Uterus (tissue), 4 donors: ENCODE data around the gene MAST2. TPM values are rescaled to one million over a fixed set of nuclear protein-coding genes. Genes with fewer than 3 reads are reported as not detected.

ENCODE experiments used
- DNase-seq, 2 donors: peaks; one replicate each; pipeline ENCODE4 v3.0.0-alpha.2; 2019 to 2020
- H3K27ac ChIP-seq, 2 donors: fragments of 200-600 bp; sonication (generic); 1 replicate in 1 of 2; 2 replicates in 1 of 2; pipeline ENCODE4 v1.5.1; 2016 to 2018
- H3K27me3 ChIP-seq, 2 donors: fragments of 200-600 bp; sonication (generic); one replicate each; pipeline ENCODE4 v1.5.1; 2018 to 2019; ENCODE audit warnings: control low read depth in 1 of 2
- H3K36me3 ChIP-seq, 2 donors: fragments of 200-600 bp; sonication (generic); one replicate each; pipeline ENCODE4 v1.5.1; 2019; ENCODE audit warnings: control low read depth in 1 of 2
- H3K4me1 ChIP-seq, 2 donors: fragments of 200-600 bp; sonication (generic); one replicate each; pipeline ENCODE4 v1.5.1; 2018 to 2019; ENCODE audit warnings: control low read depth in 1 of 2
- H3K4me3 ChIP-seq, 2 donors: fragments of 200-600 bp; sonication (generic); 1 replicate in 1 of 2; 2 replicates in 1 of 2; pipeline ENCODE4 v1.5.1; 2018 to 2019; ENCODE audit warnings: mild to moderate bottlenecking in 1 of 2
- H3K9me3 ChIP-seq, 2 donors: fragments of 200-600 bp; sonication (generic); one replicate each; pipeline ENCODE4 v1.5.1; 2019; ENCODE audit warnings: control low read depth in 1 of 2
- CTCF ChIP-seq, 4 experiments: fragments of 200-600 bp in 2 of 4; fragments of 450-650 bp in 2 of 4; sonication (generic) in 2 of 4; IDR thresholded peaks; one replicate each; pipeline ENCODE4 v1.5.1; 2016 to 2019; ENCODE audit warnings: antibody characterized with exemption in 4 of 4, mild to moderate bottlenecking in 2 of 4, moderate library complexity in 1 of 4
- POLR2A ChIP-seq, 2 donors: fragments of 450-650 bp; IDR thresholded peaks; one replicate each; pipeline ENCODE4 v1.6.1; 2016; ENCODE audit warnings: antibody characterized with exemption in 2 of 2, mild to moderate bottlenecking in 1 of 2, moderate library complexity in 1 of 2
- intact Hi-C: fragments of 100-400 bp; cut with DNase I; formaldehyde crosslinking; loops from one replicate; pipeline ENCODE4 v1.15.1; 2023; ENCODE audit warnings: low total_unique reads
- total RNA-seq, 4 donors: library from RNA; depleted of rRNA in 3 of 4; stranded (reverse); fragments of >200 nt in 3 of 4; gene quantifications; one replicate each; pipeline versions ENCODE4 v1.1.0 to v1.2.4, GENCODE V29; 2014 to 2023
- donor health status: DM: yes; HTN: yes; CAD: no.

MAST2 gene
- total RNA-seq, 4 donors from 2014 or later = 12.8 to 52.1 (median 36.3) TPM

- intact Hi-C loops = no loop called here
- no peaks in the 10 kb centered on the region for H3K9me3 ChIP-seq
- no peaks in the 10 kb centered on the region for H3K27me3 ChIP-seq
- no peak overlapping the region for H3K4me3 ChIP-seq
- TF ChIP-seq CTCF (IDR thresholded peaks at IDR 0.05) (no peak), POLR2A (IDR thresholded peaks at IDR 0.05) (no peak)
- DNase-seq = no peak
- no peak overlapping the region for H3K27ac ChIP-seq
- no peaks in the 10 kb centered on the region for H3K36me3 ChIP-seq
- H3K4me1 ChIP-seq = no peaks in the 10 kb centered on the region
Observed at GRCh38 chr1:45974541-45975269, 171.3 kb downstream of the MAST2 start.

- TF ChIP-seq CTCF (IDR thresholded peaks at IDR 0.05) (no peak), POLR2A (IDR thresholded peaks at IDR 0.05) (no peak)
- H3K4me1 ChIP-seq = no peaks in the 10 kb centered on the region
- H3K36me3 ChIP-seq = no peaks in the 10 kb centered on the region
- H3K27ac ChIP-seq = no peak overlapping the region
- no peak for DNase-seq
- no peak overlapping the region for H3K4me3 ChIP-seq
- H3K9me3 ChIP-seq = no peaks in the 10 kb centered on the region
- H3K27me3 ChIP-seq = no peaks in the 10 kb centered on the region
- intact Hi-C loops = no loop called here
Observed at GRCh38 chr1:45976623-45977022, 173.2 kb downstream of the MAST2 start.

- no peak overlapping the region for H3K27ac ChIP-seq
- H3K9me3 ChIP-seq = no peaks in the 10 kb centered on the region
- DNase-seq = no peak
- no peaks in the 10 kb centered on the region for H3K27me3 ChIP-seq
- H3K4me3 ChIP-seq = no peak overlapping the region
- intact Hi-C loops = no loop called here
- H3K4me1 ChIP-seq = no peaks in the 10 kb centered on the region
- TF ChIP-seq POLR2A (IDR thresholded peaks at IDR 0.05) (no peak), CTCF (IDR thresholded peaks at IDR 0.05) (no peak)
- H3K36me3 ChIP-seq = no peaks in the 10 kb centered on the region
Observed at GRCh38 chr1:45979074-45979777, 175.8 kb downstream of the MAST2 start.

- Histone ChIP-seq H3K27ac (no peak overlapping the region), H3K27me3 (no peaks in the 10 kb centered on the region), H3K4me1 (no peaks in the 10 kb centered on the region), H3K4me3 (no peak overlapping the region), H3K36me3 (no peaks in the 10 kb centered on the region), H3K9me3 (no peaks in the 10 kb centered on the region)
- no peak for DNase-seq
- intact Hi-C loops = no loop called here
- TF ChIP-seq CTCF (IDR thresholded peaks at IDR 0.05) = no peak
- no peak for TF ChIP-seq POLR2A (IDR thresholded peaks at IDR 0.05)
Observed at GRCh38 chr1:45979778-45980176, 176.4 kb downstream of the MAST2 start.

GRCh38 chr1:45982359-45982758 lies 178.9 kb downstream of the MAST2 start:
- no peak overlapping the region for H3K27ac ChIP-seq
- no peak for DNase-seq
- H3K4me3 ChIP-seq = no peak overlapping the region
- no peaks in the 10 kb centered on the region for H3K9me3 ChIP-seq
- no peaks in the 10 kb centered on the region for H3K27me3 ChIP-seq
- H3K4me1 ChIP-seq = no peaks in the 10 kb centered on the region
- no peaks in the 10 kb centered on the region for H3K36me3 ChIP-seq
- TF ChIP-seq CTCF (IDR thresholded peaks at IDR 0.05) = no peak
- TF ChIP-seq POLR2A (IDR thresholded peaks at IDR 0.05) = no peak
- intact Hi-C loops = no loop called here
